Smooth muscle cell (in vitro differentiated cells): ENCODE results near the gene GNL3. TPM values are rescaled to one million over a fixed set of nuclear protein-coding genes. Genes with fewer than 3 reads are reported as not detected.

Experiments
- DNase-seq: peaks from one replicate; lab custom pipeline; 2025; ENCODE audit not compliant: unreplicated experiment; lab: John Stamatoyannopoulos, UW
- H2AFZ ChIP-seq: fragments of 200-600 bp; sonication (generic); 2 replicates; pipeline ENCODE4 v1.6.0; 2016; ENCODE audit warnings: antibody characterized with exemption, low read depth, mild to moderate bottlenecking
- H3F3A ChIP-seq: fragments of 200-600 bp; sonication (generic); 2 replicates; pipeline ENCODE4 v1.6.0; 2017; ENCODE audit warnings: antibody characterized with exemption, low read depth
- H3K27ac ChIP-seq: fragments of 200-600 bp; sonication (generic); 2 replicates; pipeline ENCODE4 v1.5.1; 2016; ENCODE audit warnings: low read depth, mild to moderate bottlenecking
- H3K27me3 ChIP-seq: fragments of 200-600 bp; sonication (generic); 2 replicates; pipeline ENCODE4 v1.6.1; 2016; ENCODE audit warnings: low read depth, mild to moderate bottlenecking
- H3K36me3 ChIP-seq: fragments of 200-600 bp; sonication (generic); 2 replicates; pipeline ENCODE4 v1.5.1; 2016; ENCODE audit warnings: low read depth
- H3K4me1 ChIP-seq: fragments of 200-600 bp; sonication (generic); 2 replicates; pipeline ENCODE4 v1.5.1; 2016; ENCODE audit warnings: low read depth
- H3K4me2 ChIP-seq: fragments of 200-600 bp; sonication (generic); 2 replicates; pipeline ENCODE4 v1.6.0; 2016; ENCODE audit warnings: mild to moderate bottlenecking
- H3K4me3 ChIP-seq: fragments of 200-600 bp; sonication (generic); 2 replicates; pipeline ENCODE4 v1.5.1; 2016; ENCODE audit warnings: mild to moderate bottlenecking
- H3K79me2 ChIP-seq: fragments of 200-600 bp; sonication (generic); 2 replicates; pipeline ENCODE4 v1.6.0; 2016; ENCODE audit warnings: low read depth, mild to moderate bottlenecking
- H3K9ac ChIP-seq: fragments of 200-600 bp; sonication (generic); 2 replicates; pipeline ENCODE4 v1.6.0; 2016; ENCODE audit warnings: low read depth
- H3K9me3 ChIP-seq: fragments of 200-600 bp; sonication (generic); replicated peaks from 2 replicates; pipeline ENCODE4 v1.5.1; 2016; ENCODE audit warnings: low read depth
- H4K20me1 ChIP-seq: fragments of 200-600 bp; sonication (generic); 2 replicates; pipeline ENCODE4 v1.6.0; 2016; ENCODE audit warnings: low read depth
- WGBS: methylation state at CpG from one replicate; pipeline ENCODE4 v1.1.7; 2016; ENCODE audit warnings: low lambda C conversion rate; 5-methylcytosine and 5-hydroxymethylcytosine counted together
- polyA plus RNA-seq: library from polyadenylated mRNA; unstranded; fragments of >200 nt; fragmentation: Nextera tagmentation; extraction: Ambion mirVana; gene quantifications from 2 replicates; pipeline ENCODE4 v1.2.1, GENCODE V29; 2016
- total RNA-seq: library from RNA; depleted of rRNA; stranded (reverse); fragments of >200 nt; gene quantifications from 2 replicates; pipeline ENCODE4 v1.2.3, GENCODE V29; 2014
- TF ChIP-seq, protein P1 (sequence below): fragments of 200-600 bp; sonication (generic); IDR thresholded peaks from 2 replicates; pipeline ENCODE4 v1.5.1; 2017; ENCODE audit warnings: borderline replicate concordance, mild to moderate bottlenecking, antibody characterized with exemption; ENCODE audit not compliant: insufficient read depth, poor library complexity, severe bottlenecking

Gene GNL3
- total and polyA plus RNA-seq, 2 experiments from 2014 or later, result 106 to 131 TPM

DNA sequence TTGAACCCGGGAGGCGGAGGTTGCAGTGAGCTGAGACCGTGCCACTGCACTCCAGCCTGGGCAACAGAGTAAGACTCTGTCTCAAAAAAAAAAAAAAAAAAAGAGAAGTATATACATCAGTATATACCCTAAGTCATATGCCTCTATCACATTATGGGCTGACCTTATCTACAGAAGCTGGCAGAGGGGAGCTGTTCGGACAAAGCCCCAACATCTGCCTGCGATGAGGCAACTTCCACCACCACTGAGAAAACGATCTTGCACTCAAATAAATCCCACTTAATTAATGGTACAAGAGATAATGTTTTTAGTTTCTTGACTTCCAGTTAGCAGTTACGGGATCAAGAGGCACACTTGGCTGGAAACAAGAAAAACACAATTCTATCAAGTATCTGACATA, 17.5 kb downstream of the GNL3 start:
- peak overlapping the region; percentile 100 for H3K4me2 ChIP-seq
- no peak overlapping the region for H3K27ac ChIP-seq
- H3K9me3 ChIP-seq, result no peaks in the 10 kb centered on the region
- peaks cover 90% of the 10 kb centered on the region for H3K79me2 ChIP-seq
- H3F3A ChIP-seq, result peaks cover 24% of the 10 kb centered on the region
- peak overlapping the region; percentile 98 for H3K4me3 ChIP-seq
- no peaks in the 10 kb centered on the region for H3K27me3 ChIP-seq
- peaks cover 4% of the 10 kb centered on the region for H3K36me3 ChIP-seq
- TF ChIP-seq, protein P1, sequence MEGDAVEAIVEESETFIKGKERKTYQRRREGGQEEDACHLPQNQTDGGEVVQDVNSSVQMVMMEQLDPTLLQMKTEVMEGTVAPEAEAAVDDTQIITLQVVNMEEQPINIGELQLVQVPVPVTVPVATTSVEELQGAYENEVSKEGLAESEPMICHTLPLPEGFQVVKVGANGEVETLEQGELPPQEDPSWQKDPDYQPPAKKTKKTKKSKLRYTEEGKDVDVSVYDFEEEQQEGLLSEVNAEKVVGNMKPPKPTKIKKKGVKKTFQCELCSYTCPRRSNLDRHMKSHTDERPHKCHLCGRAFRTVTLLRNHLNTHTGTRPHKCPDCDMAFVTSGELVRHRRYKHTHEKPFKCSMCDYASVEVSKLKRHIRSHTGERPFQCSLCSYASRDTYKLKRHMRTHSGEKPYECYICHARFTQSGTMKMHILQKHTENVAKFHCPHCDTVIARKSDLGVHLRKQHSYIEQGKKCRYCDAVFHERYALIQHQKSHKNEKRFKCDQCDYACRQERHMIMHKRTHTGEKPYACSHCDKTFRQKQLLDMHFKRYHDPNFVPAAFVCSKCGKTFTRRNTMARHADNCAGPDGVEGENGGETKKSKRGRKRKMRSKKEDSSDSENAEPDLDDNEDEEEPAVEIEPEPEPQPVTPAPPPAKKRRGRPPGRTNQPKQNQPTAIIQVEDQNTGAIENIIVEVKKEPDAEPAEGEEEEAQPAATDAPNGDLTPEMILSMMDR, result no peak
- H3K4me1 ChIP-seq, result peaks cover 25% of the 10 kb centered on the region
- no peak overlapping the region for H2AFZ ChIP-seq
- H3K9ac ChIP-seq, result no peak overlapping the region
- WGBS, result 93% methylated on average over 7 of the region's 7 CpGs
- H4K20me1 ChIP-seq, result peaks cover 41% of the 10 kb centered on the region
- no peak for DNase-seq

DNA sequence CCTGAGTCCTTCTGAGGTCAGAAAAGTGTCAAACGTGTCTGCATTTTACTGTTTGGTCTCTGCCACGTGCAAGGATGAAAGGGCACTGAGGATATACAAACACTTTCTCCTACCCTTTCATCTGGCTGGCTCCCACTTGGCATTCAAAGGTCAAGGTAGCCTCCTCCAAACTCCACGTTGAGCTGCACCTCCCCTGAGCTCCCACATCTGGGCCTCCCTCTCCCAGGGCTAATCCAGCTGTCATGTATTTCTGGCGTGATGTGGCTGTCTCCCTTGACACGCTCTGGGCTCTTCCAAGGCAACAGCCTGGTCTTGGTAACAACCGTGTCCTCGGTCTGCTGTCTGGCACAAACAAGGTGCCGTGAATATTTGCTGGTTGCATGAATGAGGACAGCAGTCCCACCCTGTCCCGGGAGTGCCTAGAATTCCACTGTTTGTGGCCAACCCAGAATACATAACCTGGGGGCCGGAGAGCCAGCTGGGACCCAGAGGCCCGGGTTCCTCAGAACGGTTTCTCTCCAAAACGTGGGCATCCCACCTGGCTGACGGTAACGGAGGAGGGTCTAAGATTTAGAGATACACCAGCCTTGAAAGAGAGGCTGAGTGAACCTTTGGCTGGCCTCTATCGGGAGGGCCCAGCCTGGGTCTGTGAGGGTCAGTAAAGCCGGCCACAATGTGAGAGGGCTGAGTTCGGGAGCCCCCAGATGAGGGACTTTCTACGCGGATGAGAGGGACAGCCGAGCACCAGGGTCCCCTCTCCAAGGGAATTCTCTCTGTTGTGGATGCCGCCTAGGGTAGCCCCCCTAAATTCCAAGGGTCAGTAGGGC, 19.0 kb downstream of the GNL3 start:
- TF ChIP-seq, protein P1, result no peak
- Histone ChIP-seq H3K9ac (peak overlapping the region; percentile 89), H2AFZ (peak overlapping the region; percentile 96), H3K79me2 (peaks cover 78% of the 10 kb centered on the region), H3K27me3 (no peaks in the 10 kb centered on the region), H3K9me3 (no peaks in the 10 kb centered on the region), H3K27ac (peak overlapping the region; percentile 87), H3K36me3 (peaks cover 4% of the 10 kb centered on the region), H3K4me2 (peak overlapping the region; percentile 100), H3K4me3 (peak overlapping the region; percentile 98), H4K20me1 (peaks cover 34% of the 10 kb centered on the region), H3F3A (peaks cover 17% of the 10 kb centered on the region), H3K4me1 (peaks cover 25% of the 10 kb centered on the region)
- DNase-seq, result no peak
- WGBS, result 3% methylated on average over 22 of the region's 22 CpGs

DNA sequence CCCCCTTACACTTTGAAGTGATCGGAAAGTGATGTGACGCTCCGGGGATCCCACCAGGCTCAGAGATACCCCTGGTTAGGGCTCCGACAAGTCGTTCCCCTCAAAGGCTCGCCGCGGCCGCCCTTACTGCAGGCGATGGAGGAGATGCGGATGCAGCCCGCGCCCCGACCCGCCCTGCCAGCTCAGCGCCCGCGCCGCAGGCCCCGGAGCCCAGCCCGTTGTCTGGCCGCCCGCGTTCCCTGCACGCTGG, 19.5 kb downstream of the GNL3 start:
- peak overlapping the region; percentile 100 for H3K4me2 ChIP-seq
- H3K79me2 ChIP-seq, result peaks cover 73% of the 10 kb centered on the region
- peak overlapping the region; percentile 89 for H3K9ac ChIP-seq
- H3K36me3 ChIP-seq, result peaks cover 4% of the 10 kb centered on the region
- peaks cover 29% of the 10 kb centered on the region for H4K20me1 ChIP-seq
- H3K4me3 ChIP-seq, result peak overlapping the region; percentile 98
- peaks cover 25% of the 10 kb centered on the region for H3K4me1 ChIP-seq
- peaks cover 17% of the 10 kb centered on the region for H3F3A ChIP-seq
- H3K9me3 ChIP-seq, result no peaks in the 10 kb centered on the region
- TF ChIP-seq, protein P1, result no peak
- peak overlapping the region; percentile 87 for H3K27ac ChIP-seq
- H2AFZ ChIP-seq, result peak overlapping the region; percentile 96
- H3K27me3 ChIP-seq, result no peaks in the 10 kb centered on the region
- WGBS, result 0% methylated on average over 16 of the region's 25 CpGs
- DNase-seq, result no peak
